Measurements from ENCODE around the gene PLAAT4. TPM values are rescaled to one million over a fixed set of nuclear protein-coding genes. Genes with fewer than 3 reads are reported as not detected.

PLAAT4 gene
- total RNA-seq, 1 experiment from 2014 or later = 3.5 TPM

DNA sequence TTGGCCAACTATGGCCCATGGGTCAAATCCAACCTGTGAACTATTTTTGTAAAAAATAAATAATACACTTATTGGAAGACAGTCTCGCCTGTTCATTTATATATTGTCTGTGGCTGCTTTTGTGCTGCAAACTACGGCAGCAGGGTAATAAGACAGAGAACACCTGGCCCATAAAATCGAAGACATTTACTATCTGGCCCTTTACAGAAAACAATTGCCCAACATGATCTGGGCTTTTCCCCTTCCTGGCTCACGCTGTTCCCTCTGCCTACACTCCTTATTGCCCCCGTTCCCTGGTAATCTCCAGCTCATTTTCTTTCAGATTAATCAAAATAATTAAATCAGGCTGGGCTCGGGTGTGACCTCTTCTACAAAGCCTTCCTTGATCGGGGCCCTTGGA, 21.0 kb downstream of the PLAAT4 start:
- no peak overlapping the region for H2BK120ac ChIP-seq (ENCODE audit: low read depth, low read length, poor library complexity, severe bottlenecking)
- WGBS (ENCODE audit: extremely low coverage, insufficient read length, low lambda C conversion rate) = no CpG with 5 or more reads among the region's 7 CpGs

More for the DNA sequence above, 21.0 kb downstream of the PLAAT4 start:
- Mint-ChIP-seq H3K9me3 (no peaks in the 10 kb centered on the region), H3K27me3 (ENCODE audit: low read depth) (peaks cover under 1% of the 10 kb centered on the region), H3K4me1 (peaks cover 32 to 48% of the 10 kb centered on the region in 2 experiments), H3K4me3 (no peak overlapping the region), H3K27ac (no peak overlapping the region), H3K36me3 (ENCODE audit: insufficient read depth in 1 of 3, low read depth in 3 of 3) (no peaks in the 10 kb centered on the region)
- no peak overlapping the region for H2BK20ac ChIP-seq (ENCODE audit: low read depth, low read length, poor library complexity, severe bottlenecking)
- no peak overlapping the region for H2AK5ac ChIP-seq (ENCODE audit: insufficient read length, low read length)
- H2AFZ ChIP-seq (ENCODE audit: low read length) = no peak overlapping the region
- H3K9me3 ChIP-seq (ENCODE audit: control insufficient read depth, low read depth, low read length) = no peaks in the 10 kb centered on the region
- no peak overlapping the region for H3T11ph ChIP-seq (ENCODE audit: low read length)
- no peaks in the 10 kb centered on the region for H3K27me3 ChIP-seq (ENCODE audit: insufficient read depth, low read length)
- no peak overlapping the region for H3K27ac ChIP-seq (ENCODE audit: insufficient read length, low read depth, low read length)
- no peak overlapping the region for H3K9ac ChIP-seq (ENCODE audit: extremely low read depth, insufficient read length, low read length)
- no peak overlapping the region for H2BK12ac ChIP-seq (ENCODE audit: insufficient read length, low read depth, low read length)
- no peak overlapping the region for H3K4ac ChIP-seq (ENCODE audit: low read depth, low read length)
- H3K4me1 ChIP-seq (ENCODE audit: insufficient read depth, low read length) = 0 out of 2 replicates have a peak, but pooled peaks cover 4% of the 10 kb centered on the region
- no peak overlapping the region for H4K8ac ChIP-seq (replicated peaks; ENCODE audit: insufficient read length, low read depth, low read length)
- H3K79me2 ChIP-seq (ENCODE audit: insufficient read depth, low read length) = no peaks in the 10 kb centered on the region
- no peak overlapping the region for H4K5ac ChIP-seq (ENCODE audit: insufficient read length, low read depth, low read length)
- H4K91ac ChIP-seq (ENCODE audit: insufficient read length, low read depth, low read length) = no peak overlapping the region
- TF ChIP-seq, protein P1, sequence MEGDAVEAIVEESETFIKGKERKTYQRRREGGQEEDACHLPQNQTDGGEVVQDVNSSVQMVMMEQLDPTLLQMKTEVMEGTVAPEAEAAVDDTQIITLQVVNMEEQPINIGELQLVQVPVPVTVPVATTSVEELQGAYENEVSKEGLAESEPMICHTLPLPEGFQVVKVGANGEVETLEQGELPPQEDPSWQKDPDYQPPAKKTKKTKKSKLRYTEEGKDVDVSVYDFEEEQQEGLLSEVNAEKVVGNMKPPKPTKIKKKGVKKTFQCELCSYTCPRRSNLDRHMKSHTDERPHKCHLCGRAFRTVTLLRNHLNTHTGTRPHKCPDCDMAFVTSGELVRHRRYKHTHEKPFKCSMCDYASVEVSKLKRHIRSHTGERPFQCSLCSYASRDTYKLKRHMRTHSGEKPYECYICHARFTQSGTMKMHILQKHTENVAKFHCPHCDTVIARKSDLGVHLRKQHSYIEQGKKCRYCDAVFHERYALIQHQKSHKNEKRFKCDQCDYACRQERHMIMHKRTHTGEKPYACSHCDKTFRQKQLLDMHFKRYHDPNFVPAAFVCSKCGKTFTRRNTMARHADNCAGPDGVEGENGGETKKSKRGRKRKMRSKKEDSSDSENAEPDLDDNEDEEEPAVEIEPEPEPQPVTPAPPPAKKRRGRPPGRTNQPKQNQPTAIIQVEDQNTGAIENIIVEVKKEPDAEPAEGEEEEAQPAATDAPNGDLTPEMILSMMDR (conservative IDR thresholded peaks at IDR 0.05) = no peak
- H2BK5ac ChIP-seq (ENCODE audit: insufficient read length, low read length) = no peak overlapping the region
- H3K23me2 ChIP-seq (ENCODE audit: insufficient read length, low read depth, low read length, poor library complexity, severe bottlenecking) = no peaks in the 10 kb centered on the region
- no peak overlapping the region for H3K4me2 ChIP-seq (ENCODE audit: insufficient read depth, insufficient read length, low read length)
- no peak overlapping the region for H2BK15ac ChIP-seq (ENCODE audit: low read depth, low read length)
- H4K20me1 ChIP-seq (ENCODE audit: control insufficient read depth, insufficient read depth, insufficient read length) = no peaks in the 10 kb centered on the region
- H3K79me1 ChIP-seq (ENCODE audit: insufficient read depth, low read depth, low read length, poor library complexity, severe bottlenecking) = no peaks in the 10 kb centered on the region
- peak; percentile 3 for DNase-seq
- H3K18ac ChIP-seq (ENCODE audit: insufficient read length, low read depth, low read length) = no peak overlapping the region
- H3K23ac ChIP-seq (ENCODE audit: insufficient read length, low read depth, low read length) = no peak overlapping the region
- no peak overlapping the region for H3K56ac ChIP-seq (ENCODE audit: insufficient read length, low read depth, low read length)
- no peak overlapping the region for H3K14ac ChIP-seq (ENCODE audit: insufficient read depth, low read length)

Data from H9 (cell line).